H1 (cell line): Measurements from ENCODE around the gene GPSM3. TPM values are rescaled to one million over a fixed set of nuclear protein-coding genes. Genes with fewer than 3 reads are reported as not detected.

Experiments used
- ATF2 ChIP-seq: IDR thresholded peaks from 2 replicates; pipeline ENCODE4 v1.6.1; 2012; ENCODE audit warnings: low read length, inconsistent platforms
- ATF3 ChIP-seq: IDR thresholded peaks from 2 replicates; pipeline ENCODE4 v1.6.1; 2011; ENCODE audit warnings: low read depth, mild to moderate bottlenecking, low read length; ENCODE audit not compliant: insufficient read depth
- CBX5 ChIP-seq: fragments of 300-800, 300-1000 bp; sonication (generic); IDR thresholded peaks from 2 replicates; pipeline ENCODE4 v1.7.1; 2016; ENCODE audit warnings: antibody characterized with exemption, low read length, low read depth
- CHD7 ChIP-seq: fragments of 300-600 bp; sonication (generic); IDR thresholded peaks from 2 replicates; pipeline ENCODE4 v1.7.1; 2012; ENCODE audit warnings: low read length, moderate library complexity, mild to moderate bottlenecking, inconsistent platforms; ENCODE audit not compliant: insufficient replicate concordance
- EP300 ChIP-seq, 2 experiments: IDR thresholded peaks; 1 replicate in 1 of 2; 2 replicates in 1 of 2; pipeline ENCODE4 v1.6.1; 2011 to 2012; ENCODE audit warnings: low read depth in 2 of 2, low read length in 2 of 2, mild to moderate bottlenecking in 2 of 2, borderline replicate concordance in 1 of 2, inconsistent platforms in 1 of 2, moderate library complexity in 1 of 2
- POLR2A ChIP-seq, 2 experiments: IDR thresholded peaks; 1 replicate in 1 of 2; 2 replicates in 1 of 2; pipeline ENCODE4 v1.6.1; 2011; ENCODE audit warnings: low read depth in 2 of 2, low read length in 2 of 2, mild to moderate bottlenecking in 2 of 2; ENCODE audit errors: control extremely low read depth in 1 of 2
- RNF2 ChIP-seq: fragments of 200-900, 300-1000 bp; sonication (generic); IDR thresholded peaks from 2 replicates; pipeline ENCODE4 v1.7.1; 2016; ENCODE audit warnings: borderline replicate concordance, low read depth, mild to moderate bottlenecking, antibody characterized with exemption, low read length; ENCODE audit not compliant: poor library complexity, severe bottlenecking; ENCODE audit errors: missing control alignments
- polyA plus RNA-seq, 7 experiments: library from polyadenylated mRNA; depleted of rRNA in 3 of 7; stranded (reverse) in 5 of 7; unstranded in 2 of 7; fragments of >200 nt in 5 of 7; fragments of 200-250 nt in 2 of 7; gene quantifications; 1 replicate in 5 of 7; 2 replicates in 1 of 7; 4 replicates in 1 of 7; pipeline versions ENCODE4 v1.2.1 to v1.2.3, GENCODE V29; 2011 to 2013; ENCODE audit warnings: missing spikeins in 2 of 7, mixed read lengths in 2 of 7
- total RNA-seq: library from RNA; stranded (reverse); fragmentation: NEBNext Ultra II Directional; extraction: Animal tissue kit (Norgen Biotek cat#: 25700); gene quantifications from 2 replicates; pipeline ENCODE4 v1.2.1, GENCODE V29; 2021

Gene GPSM3
- total and polyA plus RNA-seq, 2 of the 8 experiments (the other 6 are each of a cell fraction or from before 2014, with no cell fraction given), result 6.6 to 9.8 TPM

GRCh38 chr6:32190911-32191677 is 1.3 kb downstream of the GPSM3 start (continued):
- TF ChIP-seq CHD7, result no peak
- TF ChIP-seq EP300 (IDR thresholded peaks at IDR 0.05; ENCODE audit: borderline replicate concordance in 1 of 2, low read depth in 2 of 2, low read length in 2 of 2), result no peak
- no peak for TF ChIP-seq POLR2A (IDR thresholded peaks at IDR 0.05; ENCODE audit: control extremely low read depth in 1 of 2, low read depth in 2 of 2, low read length in 2 of 2)
- TF ChIP-seq ATF2, result no peak
- TF ChIP-seq CBX5, result no peak
- TF ChIP-seq ATF3, result no peak
- TF ChIP-seq RNF2, result no peak
